Stimulated activated CD4-positive, alpha-beta T cell treated with anti-CD3 and anti-CD28 coated beads, TNF-alpha, amount 100 ng/mL, for 4 hours (primary cell): Measurements from ENCODE around the gene ACSF3.
A peak's percentile ranks its signal among the peaks of the same experiment; 100 is the strongest.

Experiments used
- DNase-seq, 3 experiments: peaks; one replicate each; pipeline ENCODE4 v3.0.0-alpha.2; 2020; ENCODE audit warnings: low read depth in 3 of 3

ACSF3 gene

GRCh38 chr16:89093602-89094251 is at the start of gene ACSF3:
Gene ACSF3, plus strand, starts transcription at chr16:89093852. Its CDS starts 6,830 bp downstream, at chr16:89100682.
- DNase-seq, result peak; percentile 38 to 63 (median 45)

GRCh38 chr16:89044418-89045180 is 49.1 kb upstream of the ACSF3 start:
- no peak for DNase-seq

- DNase-seq, result no peak
These were observed 48.4 kb upstream of the ACSF3 start for GRCh38 chr16:89045181-89045815.

- no peak for DNase-seq
These were observed 47.8 kb upstream of the ACSF3 start for GRCh38 chr16:89045881-89046280.

- DNase-seq, result no peak
These were observed 47.2 kb upstream of the ACSF3 start for GRCh38 chr16:89046491-89046890.

- DNase-seq, result no peak
These were observed 46.1 kb upstream of the ACSF3 start for GRCh38 chr16:89047331-89048089.

GRCh38 chr16:89048090-89048725 is 45.4 kb upstream of the ACSF3 start:
- no peak for DNase-seq

GRCh38 chr16:89048871-89049422 is 44.7 kb upstream of the ACSF3 start:
- no peak for DNase-seq

GRCh38 chr16:89049484-89050118 is 44.1 kb upstream of the ACSF3 start:
- DNase-seq, result no peak

- DNase-seq, result no peak
These were observed 43.4 kb upstream of the ACSF3 start for GRCh38 chr16:89050119-89050867.

- no peak for DNase-seq
These were observed 42.8 kb upstream of the ACSF3 start for GRCh38 chr16:89050868-89051311.

- DNase-seq, result no peak
These were observed 42.0 kb upstream of the ACSF3 start for GRCh38 chr16:89051521-89052166.

GRCh38 chr16:89052191-89052889 is 41.3 kb upstream of the ACSF3 start:
- no peak for DNase-seq

GRCh38 chr16:89052890-89053724 is 40.5 kb upstream of the ACSF3 start:
- DNase-seq, result no peak

GRCh38 chr16:89053725-89054029 is 40.0 kb upstream of the ACSF3 start:
- DNase-seq, result no peak

GRCh38 chr16:89054261-89054661 is 39.4 kb upstream of the ACSF3 start:
- DNase-seq, result no peak

- DNase-seq, result no peak
These were observed 38.9 kb upstream of the ACSF3 start for GRCh38 chr16:89054714-89055113.

GRCh38 chr16:89055313-89055712 is 38.3 kb upstream of the ACSF3 start:
- no peak for DNase-seq
